Embryonic facial prominence (tissue), 1 donor: Measurements from ENCODE around the gene PHC2.
"Not testable (repeated sequence)": the region's sequence is repeated elsewhere in the genome, so short reads cannot be mapped to it uniquely, and the experiment has no call there.

Source experiments
- DNase-seq: peaks from one replicate; pipeline ENCODE4 v3.0.0-alpha.2; 2016; ENCODE audit errors: extremely low spot score

Gene PHC2

GRCh38 chr1:33292726-33293340 is 138.1 kb downstream of the PHC2 start:
- no peak for DNase-seq

- not testable (repeated sequence) for DNase-seq
Observed at GRCh38 chr1:33290615-33291014, 140.3 kb downstream of the PHC2 start.

GRCh38 chr1:33289858-33290154 is 141.1 kb downstream of the PHC2 start:
- DNase-seq: no peak

GRCh38 chr1:33288976-33289857 is 141.7 kb downstream of the PHC2 start:
- DNase-seq: no peak

- DNase-seq: no peak
Observed at GRCh38 chr1:33287317-33287716, 143.6 kb downstream of the PHC2 start.

GRCh38 chr1:33286451-33287185 is 144.3 kb downstream of the PHC2 start:
- no peak for DNase-seq

- no peak for DNase-seq
Observed at GRCh38 chr1:33284049-33284448, 146.8 kb downstream of the PHC2 start.

GRCh38 chr1:33282791-33283190 is 148.1 kb downstream of the PHC2 start:
- no peak for DNase-seq

- no peak for DNase-seq
Observed at GRCh38 chr1:33281554-33282303, 149.2 kb downstream of the PHC2 start.

GRCh38 chr1:33280091-33280661 is 150.7 kb downstream of the PHC2 start:
- DNase-seq: no peak

- DNase-seq: no peak
Observed at GRCh38 chr1:33277488-33278084, 153.3 kb downstream of the PHC2 start.

GRCh38 chr1:33276573-33277298 is 154.2 kb downstream of the PHC2 start:
- no peak for DNase-seq

GRCh38 chr1:33275706-33276572 is 155.0 kb downstream of the PHC2 start:
- DNase-seq: no peak

- no peak for DNase-seq
Observed at GRCh38 chr1:33275195-33275594, 155.7 kb downstream of the PHC2 start.

GRCh38 chr1:33274446-33274845 is 156.4 kb downstream of the PHC2 start:
- no peak for DNase-seq

GRCh38 chr1:33273961-33274371 is 156.9 kb downstream of the PHC2 start:
- DNase-seq: no peak
